KMS-11 (cell line): ENCODE results near the gene UNKL.

Source experiments
- H2AFZ ChIP-seq: fragments of 200-600 bp; sonication (generic); 2 replicates; pipeline ENCODE4 v1.6.1; 2016; ENCODE audit warnings: antibody characterized with exemption, mixed run types, low read depth
- H3K27ac ChIP-seq: fragments of 200-600 bp; sonication (generic); 2 replicates; pipeline ENCODE4 v1.6.1; 2016; ENCODE audit warnings: mild to moderate bottlenecking, mixed run types
- H3K27me3 ChIP-seq: fragments of 200-600 bp; sonication (generic); 2 replicates; pipeline ENCODE4 v1.6.1; 2017; ENCODE audit warnings: mild to moderate bottlenecking, low read depth, mixed run types, moderate library complexity; ENCODE audit not compliant: insufficient read depth
- H3K36me3 ChIP-seq: fragments of 200-600 bp; sonication (generic); 2 replicates; pipeline ENCODE4 v1.6.1; 2017; ENCODE audit warnings: mild to moderate bottlenecking, mixed run types; ENCODE audit not compliant: insufficient read depth
- H3K4me1 ChIP-seq: fragments of 200-600 bp; sonication (generic); 2 replicates; pipeline ENCODE4 v1.6.1; 2016; ENCODE audit warnings: mild to moderate bottlenecking, low read depth, mixed run types; ENCODE audit not compliant: poor library complexity, severe bottlenecking
- H3K4me2 ChIP-seq: fragments of 200-600 bp; sonication (generic); 2 replicates; pipeline ENCODE4 v1.7.0; 2016; ENCODE audit warnings: mild to moderate bottlenecking, mixed run types
- H3K4me3 ChIP-seq: fragments of 200-600 bp; sonication (generic); IDR thresholded peaks from 2 replicates; pipeline ENCODE4 v1.6.1; 2017; ENCODE audit warnings: low read depth, low read length, mixed read lengths; ENCODE audit not compliant: insufficient read depth
- H3K79me2 ChIP-seq: fragments of 200-600 bp; sonication (generic); 2 replicates; pipeline ENCODE4 v1.6.1; 2016; ENCODE audit warnings: low read depth, mixed run types; ENCODE audit not compliant: insufficient read depth
- H3K9ac ChIP-seq: fragments of 200-600 bp; sonication (generic); 2 replicates; pipeline ENCODE4 v1.6.1; 2016; ENCODE audit warnings: mild to moderate bottlenecking, mixed run types
- H4K20me1 ChIP-seq: fragments of 200-600 bp; sonication (generic); 2 replicates; pipeline ENCODE4 v1.6.1; 2016; ENCODE audit warnings: mild to moderate bottlenecking, mixed run types; ENCODE audit not compliant: insufficient read depth
- CTCF ChIP-seq: fragments of 200-600 bp; sonication (generic); conservative IDR thresholded peaks from 2 replicates; pipeline ENCODE4 v1.6.1; 2017; ENCODE audit warnings: low read depth, mild to moderate bottlenecking, antibody characterized with exemption, low read length, moderate library complexity, mixed read lengths

The UNKL gene

GRCh38 chr16:1323296-1324239 is 90.9 kb downstream of the UNKL start:
- H3K36me3 ChIP-seq, result no peaks in the 10 kb centered on the region; the same call in 1 of the 2 replicates

DNA sequence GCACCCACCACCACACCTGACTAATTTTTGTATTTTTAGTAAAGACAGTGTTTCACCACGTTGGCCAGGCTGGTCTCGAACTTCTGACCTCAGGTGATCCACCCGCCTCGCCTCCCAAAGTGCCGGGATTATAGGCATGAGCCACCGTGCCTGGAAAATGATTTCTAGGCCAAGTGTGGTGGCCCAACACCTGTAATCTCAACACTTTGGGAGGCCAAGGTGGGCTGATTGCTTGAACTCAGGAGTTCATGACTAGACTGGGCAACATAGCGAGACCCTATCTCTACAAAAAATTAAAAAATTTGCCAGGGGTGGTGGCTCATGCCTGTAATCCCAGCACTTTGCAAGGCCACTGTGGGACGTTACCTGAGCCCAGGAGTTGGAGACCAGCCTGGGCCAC is 92.1 kb downstream of the UNKL start:
- Histone ChIP-seq H3K27ac (no peak overlapping the region), H3K4me3 (no peak overlapping the region), H3K27me3 (no peaks in the 10 kb centered on the region), H4K20me1 (no peaks in the 10 kb centered on the region), H2AFZ (no peak overlapping the region), H3K36me3 (peaks cover 9% of the 10 kb centered on the region; the same call in 1 of the 2 replicates), H3K79me2 (no peaks in the 10 kb centered on the region), H3K9ac (no peak overlapping the region), H3K4me1 (no peaks in the 10 kb centered on the region), H3K4me2 (no peak overlapping the region)
- TF ChIP-seq CTCF, result no peak

More at GRCh38 chr16:1323296-1324239, 90.9 kb downstream of the UNKL start:
- Histone ChIP-seq H3K79me2 (no peaks in the 10 kb centered on the region), H4K20me1 (no peaks in the 10 kb centered on the region), H3K4me3 (no peak overlapping the region), H3K27ac (no peak overlapping the region), H3K9ac (no peak overlapping the region), H3K4me2 (no peak overlapping the region), H2AFZ (no peak overlapping the region), H3K27me3 (no peaks in the 10 kb centered on the region), H3K4me1 (no peaks in the 10 kb centered on the region)
- TF ChIP-seq CTCF, result no peak

- H3K4me1 ChIP-seq, result no peaks in the 10 kb centered on the region
- no peak overlapping the region for H3K9ac ChIP-seq
- no peak overlapping the region for H3K4me3 ChIP-seq
- peaks cover 20% of the 10 kb centered on the region; the same call in 1 of the 2 replicates for H3K36me3 ChIP-seq
- TF ChIP-seq CTCF, result no peak
- peaks cover 9% of the 10 kb centered on the region; the same call in 1 of the 2 replicates for H3K79me2 ChIP-seq
- no peaks in the 10 kb centered on the region for H3K27me3 ChIP-seq
- no peak overlapping the region for H3K4me2 ChIP-seq
- no peak overlapping the region for H3K27ac ChIP-seq
- no peak overlapping the region for H2AFZ ChIP-seq
- no peaks in the 10 kb centered on the region for H4K20me1 ChIP-seq
Observed at GRCh38 chr16:1320658-1321240, 93.8 kb downstream of the UNKL start.

DNA sequence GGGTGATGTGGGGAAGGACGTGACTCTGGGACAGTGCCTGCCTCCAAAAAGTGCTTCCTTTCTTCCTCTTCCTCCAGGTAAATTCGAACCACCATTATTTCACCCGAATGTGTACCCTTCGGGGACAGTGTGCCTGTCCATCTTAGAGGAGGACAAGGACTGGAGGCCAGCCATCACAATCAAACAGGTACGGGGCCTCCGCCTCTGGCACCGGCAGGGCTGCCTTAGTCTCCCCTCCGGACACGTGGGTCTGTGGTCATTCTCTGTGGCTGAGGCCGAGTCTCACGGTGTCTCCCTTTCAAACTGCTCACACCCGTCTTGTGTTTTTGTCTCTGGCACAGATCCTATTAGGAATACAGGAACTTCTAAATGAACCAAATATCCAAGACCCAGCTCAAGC is 94.4 kb downstream of the UNKL start:
- Histone ChIP-seq H3K4me2 (no peak overlapping the region), H2AFZ (no peak overlapping the region), H3K27ac (no peak overlapping the region), H3K9ac (no peak overlapping the region), H3K27me3 (no peaks in the 10 kb centered on the region), H3K4me1 (no peaks in the 10 kb centered on the region), H3K79me2 (peaks cover 14% of the 10 kb centered on the region), H4K20me1 (no peaks in the 10 kb centered on the region), H3K4me3 (no peak overlapping the region), H3K36me3 (peaks cover 20% of the 10 kb centered on the region; the same call in 1 of the 2 replicates)
- TF ChIP-seq CTCF, result no peak
